ENCODE results near the gene HNRNPUL2.
"Not testable (repeated sequence)": the region's sequence is repeated elsewhere in the genome, so short reads cannot be mapped to it uniquely, and the experiment has no call there.

Gene HNRNPUL2

DNA sequence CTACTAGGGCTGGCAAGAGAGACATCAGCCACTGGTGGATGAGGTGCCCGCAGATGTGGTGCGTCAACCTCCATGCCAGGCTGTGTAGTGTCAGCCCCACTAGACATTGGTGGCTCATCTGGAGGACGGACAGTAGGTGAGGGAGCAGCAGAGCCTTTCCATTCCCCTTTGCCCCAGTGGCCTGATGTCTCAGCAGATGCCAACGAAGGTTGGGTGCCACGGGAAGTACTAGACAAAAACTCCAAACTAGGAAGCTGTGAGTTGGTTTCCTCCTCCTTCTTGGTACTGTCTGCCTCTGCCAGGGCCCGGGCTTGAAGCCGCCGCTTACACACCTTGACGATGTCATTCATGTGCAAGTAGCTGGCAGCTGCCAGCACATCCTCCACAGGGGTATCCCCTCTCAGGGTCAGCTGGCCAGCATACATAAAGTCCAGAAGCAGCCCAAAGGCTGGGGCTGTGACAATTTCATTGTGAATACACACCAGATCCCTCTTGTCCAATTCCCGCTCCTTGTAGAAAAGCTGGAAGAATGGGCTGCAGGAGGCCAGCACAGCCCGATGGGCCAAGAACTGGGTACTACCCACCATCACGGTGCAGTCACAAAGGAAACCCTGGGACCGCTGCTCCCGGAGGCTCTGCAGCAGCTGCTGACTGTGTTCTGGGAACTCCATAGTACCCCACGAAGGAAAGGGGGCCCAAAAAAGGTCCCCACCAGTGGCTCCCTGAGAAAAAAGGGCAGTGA is 25.9 kb upstream of the HNRNPUL2 start:
- no peaks in the 10 kb centered on the region for H3K4me1 ChIP-seq
- H3K36me3 ChIP-seq (ENCODE audit: control insufficient read depth, insufficient read depth, low read length) = no peaks in the 10 kb centered on the region
- H3K9ac ChIP-seq = no peak overlapping the region
- peak overlapping the region; percentile 93 for H2AFZ ChIP-seq
- H3K79me2 ChIP-seq = peaks cover 4% of the 10 kb centered on the region
- TF ChIP-seq, protein P1, sequence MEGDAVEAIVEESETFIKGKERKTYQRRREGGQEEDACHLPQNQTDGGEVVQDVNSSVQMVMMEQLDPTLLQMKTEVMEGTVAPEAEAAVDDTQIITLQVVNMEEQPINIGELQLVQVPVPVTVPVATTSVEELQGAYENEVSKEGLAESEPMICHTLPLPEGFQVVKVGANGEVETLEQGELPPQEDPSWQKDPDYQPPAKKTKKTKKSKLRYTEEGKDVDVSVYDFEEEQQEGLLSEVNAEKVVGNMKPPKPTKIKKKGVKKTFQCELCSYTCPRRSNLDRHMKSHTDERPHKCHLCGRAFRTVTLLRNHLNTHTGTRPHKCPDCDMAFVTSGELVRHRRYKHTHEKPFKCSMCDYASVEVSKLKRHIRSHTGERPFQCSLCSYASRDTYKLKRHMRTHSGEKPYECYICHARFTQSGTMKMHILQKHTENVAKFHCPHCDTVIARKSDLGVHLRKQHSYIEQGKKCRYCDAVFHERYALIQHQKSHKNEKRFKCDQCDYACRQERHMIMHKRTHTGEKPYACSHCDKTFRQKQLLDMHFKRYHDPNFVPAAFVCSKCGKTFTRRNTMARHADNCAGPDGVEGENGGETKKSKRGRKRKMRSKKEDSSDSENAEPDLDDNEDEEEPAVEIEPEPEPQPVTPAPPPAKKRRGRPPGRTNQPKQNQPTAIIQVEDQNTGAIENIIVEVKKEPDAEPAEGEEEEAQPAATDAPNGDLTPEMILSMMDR (IDR thresholded peaks at IDR 0.05) = no peak
- H3K4me3 ChIP-seq (ENCODE audit: low read depth, low read length) = peak overlapping the region; percentile 100
- peak overlapping the region; percentile 90 for H3K27ac ChIP-seq
- no peaks in the 10 kb centered on the region for H3K9me3 ChIP-seq (ENCODE audit: control insufficient read depth, low read length)
- no peaks in the 10 kb centered on the region for H3K27me3 ChIP-seq (ENCODE audit: control insufficient read depth, insufficient read depth, low read length)
- H3K4me2 ChIP-seq (ENCODE audit: low read length) = peak overlapping the region; percentile 80

DNA sequence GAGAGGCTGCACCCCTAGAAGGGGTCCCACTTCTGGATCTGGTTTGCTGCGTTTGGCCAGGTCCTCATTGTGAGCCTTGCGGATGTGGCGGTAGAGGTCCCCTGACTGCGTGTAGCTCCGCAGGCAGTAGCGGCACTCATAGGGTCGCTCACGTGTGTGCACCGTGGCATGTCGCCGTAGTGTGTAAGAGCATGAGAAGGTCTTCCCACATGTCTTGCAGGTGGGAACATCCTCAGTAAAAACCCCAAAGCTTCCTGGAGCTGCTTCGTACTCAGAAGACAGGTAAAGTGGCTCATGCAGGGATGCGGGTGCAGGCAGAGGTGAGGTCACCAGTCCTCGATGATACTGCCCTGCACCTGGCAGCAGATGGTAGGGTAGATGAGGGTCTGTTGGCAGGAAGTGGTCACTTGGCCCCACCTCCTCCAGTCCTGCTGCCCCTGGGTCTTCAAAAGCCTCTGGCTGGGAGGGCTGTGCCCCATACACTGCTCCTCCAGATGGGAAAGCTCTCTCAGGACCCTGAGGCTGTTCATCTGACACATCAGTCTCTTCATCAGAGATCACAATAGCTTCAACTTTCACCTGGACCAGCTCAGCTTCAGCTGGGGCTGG is 25.0 kb upstream of the HNRNPUL2 start:
- H3K9me3 ChIP-seq (ENCODE audit: control insufficient read depth, low read length) = no peaks in the 10 kb centered on the region
- H3K4me2 ChIP-seq (ENCODE audit: low read length) = no peak overlapping the region
- H3K36me3 ChIP-seq (ENCODE audit: control insufficient read depth, insufficient read depth, low read length) = no peaks in the 10 kb centered on the region
- H3K79me2 ChIP-seq = peaks cover 4% of the 10 kb centered on the region
- H3K4me1 ChIP-seq = no peaks in the 10 kb centered on the region
- no peak overlapping the region for H3K27ac ChIP-seq
- no peaks in the 10 kb centered on the region for H3K27me3 ChIP-seq (ENCODE audit: control insufficient read depth, insufficient read depth, low read length)
- H3K4me3 ChIP-seq (ENCODE audit: low read depth, low read length) = no peak overlapping the region
- H3K9ac ChIP-seq = no peak overlapping the region
- no peak overlapping the region for H2AFZ ChIP-seq
- TF ChIP-seq, protein P1 (IDR thresholded peaks at IDR 0.05) = no peak

DNA sequence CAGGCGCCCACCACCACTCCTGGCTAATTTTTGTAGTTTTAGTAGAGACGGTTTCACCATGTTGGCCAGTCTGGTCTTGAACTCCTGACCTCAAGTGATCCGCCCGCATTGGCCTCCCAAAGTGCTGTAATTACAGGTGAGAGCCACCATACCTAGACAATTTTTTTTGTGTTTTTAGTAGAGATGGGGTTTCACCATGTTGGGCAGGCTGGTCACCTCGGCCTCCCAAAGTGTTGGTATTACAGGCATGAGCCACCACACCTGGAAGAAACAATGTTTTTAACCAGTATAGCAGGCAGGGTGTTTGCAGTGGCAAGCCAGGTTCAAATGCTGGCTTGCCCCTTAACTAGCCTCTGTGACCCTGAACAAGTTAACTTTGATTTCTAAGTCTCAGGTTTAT is 22.7 kb upstream of the HNRNPUL2 start:
- H3K36me3 ChIP-seq (ENCODE audit: control insufficient read depth, insufficient read depth, low read length); H2AFZ ChIP-seq; H3K9ac ChIP-seq; H3K4me2 ChIP-seq (ENCODE audit: low read length); H3K27me3 ChIP-seq (ENCODE audit: control insufficient read depth, insufficient read depth, low read length); H3K79me2 ChIP-seq; H3K4me3 ChIP-seq (ENCODE audit: low read depth, low read length); H3K4me1 ChIP-seq; H3K27ac ChIP-seq; H3K9me3 ChIP-seq (ENCODE audit: control insufficient read depth, low read length): not testable (repeated sequence)

DNA sequence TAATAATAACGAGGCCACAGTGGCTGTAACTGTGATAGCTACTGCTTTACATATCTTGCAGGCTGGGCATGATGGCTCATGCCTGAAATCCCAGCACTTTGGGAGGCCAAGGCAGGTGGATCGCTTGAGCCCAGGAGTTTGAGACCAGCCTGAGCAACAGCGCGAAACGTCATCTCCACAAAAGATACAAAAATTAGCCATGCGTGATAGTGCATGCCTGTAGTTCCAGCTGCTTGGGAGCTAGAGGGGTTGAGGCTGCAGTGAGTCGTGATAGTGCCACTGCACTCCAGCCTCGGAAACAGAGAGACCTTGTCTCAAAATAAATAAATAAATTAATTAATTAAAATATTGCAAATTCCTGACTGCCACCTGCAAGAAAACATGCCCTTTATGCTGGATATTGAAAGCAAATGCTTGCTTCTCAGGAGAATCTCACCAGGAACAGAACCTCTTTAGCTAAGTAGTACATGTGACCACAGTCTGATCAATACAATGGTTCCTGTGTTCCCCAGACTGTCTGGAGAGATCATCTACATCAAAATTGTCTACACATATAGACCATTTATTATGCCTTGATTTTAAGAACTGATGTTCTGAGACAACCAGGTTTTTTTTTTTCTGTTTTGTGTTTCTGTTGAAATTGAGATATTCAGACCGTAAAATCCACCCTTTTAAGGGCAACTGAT is 20.4 kb upstream of the HNRNPUL2 start:
- no peak overlapping the region for H3K27ac ChIP-seq
- no peaks in the 10 kb centered on the region for H3K4me1 ChIP-seq

DNA sequence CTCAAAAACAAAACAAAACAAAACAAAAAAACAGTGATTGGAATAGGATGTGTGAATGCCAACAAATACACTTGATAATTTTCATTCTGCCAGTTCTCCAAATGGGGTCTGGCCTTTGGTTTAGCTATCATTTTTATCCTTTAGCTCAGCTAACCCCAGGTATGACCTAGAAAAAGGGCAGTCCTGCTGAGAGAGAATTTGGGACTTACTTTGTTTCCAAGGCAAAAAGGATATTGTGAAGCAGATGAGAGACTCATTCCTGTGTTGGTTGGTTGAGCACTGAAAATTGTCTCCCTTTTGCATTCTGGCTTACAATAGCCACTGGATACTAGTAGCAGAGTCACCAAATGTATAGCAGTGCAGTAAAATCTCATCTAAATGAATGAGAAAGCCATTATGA is 9.9 kb upstream of the HNRNPUL2 start:
- H3K9me3 ChIP-seq (ENCODE audit: control insufficient read depth, low read length) = no peaks in the 10 kb centered on the region
- H3K27ac ChIP-seq = no peak overlapping the region
- H3K4me2 ChIP-seq (ENCODE audit: low read length) = no peak overlapping the region
- H3K4me1 ChIP-seq = no peaks in the 10 kb centered on the region
- no peak overlapping the region for H2AFZ ChIP-seq
- TF ChIP-seq, protein P1 (IDR thresholded peaks at IDR 0.05) = no peak
- H3K9ac ChIP-seq = no peak overlapping the region
- H3K36me3 ChIP-seq (ENCODE audit: control insufficient read depth, insufficient read depth, low read length) = no peaks in the 10 kb centered on the region
- H3K79me2 ChIP-seq = peaks cover 6% of the 10 kb centered on the region
- no peaks in the 10 kb centered on the region for H3K27me3 ChIP-seq (ENCODE audit: control insufficient read depth, insufficient read depth, low read length)
- H3K4me3 ChIP-seq (ENCODE audit: low read depth, low read length) = no peak overlapping the region

More for the DNA sequence above, 20.4 kb upstream of the HNRNPUL2 start:
- H3K27me3 ChIP-seq (ENCODE audit: control insufficient read depth, insufficient read depth, low read length) = no peaks in the 10 kb centered on the region
- H3K9ac ChIP-seq = no peak overlapping the region
- no peaks in the 10 kb centered on the region for H3K36me3 ChIP-seq (ENCODE audit: control insufficient read depth, insufficient read depth, low read length)
- H3K79me2 ChIP-seq = no peaks in the 10 kb centered on the region
- H3K9me3 ChIP-seq (ENCODE audit: control insufficient read depth, low read length) = no peaks in the 10 kb centered on the region
- no peak overlapping the region for H2AFZ ChIP-seq
- H3K4me3 ChIP-seq (ENCODE audit: low read depth, low read length) = no peak overlapping the region
- TF ChIP-seq, protein P1 (IDR thresholded peaks at IDR 0.05) = no peak
- no peak overlapping the region for H3K4me2 ChIP-seq (ENCODE audit: low read length)

Measured in parathyroid adenoma (tissue), 2 donors.